Liver (tissue), 9 donors: ENCODE measurements around the gene M1AP. TPM values are rescaled to one million over a fixed set of nuclear protein-coding genes. Genes with fewer than 3 reads are reported as not detected.

ENCODE experiments used
- DNase-seq: peaks from one replicate; pipeline ENCODE4 v3.0.0-alpha.2; 2017; ENCODE audit warnings: low spot score
- H3K27ac ChIP-seq, 2 donors: one replicate each; pipeline ENCODE4 v1.7.0; 2013; ENCODE audit warnings: inconsistent platforms in 2 of 2, low read length in 2 of 2, control low read depth in 1 of 2, low read depth in 1 of 2, mild to moderate bottlenecking in 1 of 2
- H3K27me3 ChIP-seq, 4 donors: one replicate each; pipeline versions ENCODE4 v1.6.1 to v1.7.0; 2013; ENCODE audit warnings: low read length in 3 of 4, inconsistent platforms in 1 of 4, mild to moderate bottlenecking in 1 of 4, moderate library complexity in 1 of 4; ENCODE audit not compliant: control insufficient read depth in 4 of 4, insufficient read depth in 4 of 4
- H3K36me3 ChIP-seq, 4 donors: one replicate each; pipeline versions ENCODE4 v1.6.1 to v1.7.0; 2013; ENCODE audit warnings: low read length in 3 of 4, mild to moderate bottlenecking in 3 of 4, low read depth in 1 of 4, moderate library complexity in 1 of 4; ENCODE audit not compliant: control insufficient read depth in 4 of 4, insufficient read depth in 3 of 4
- H3K4me1 ChIP-seq, 4 donors: one replicate each; pipeline versions ENCODE4 v1.6.1 to v1.7.0; 2013; ENCODE audit warnings: low read length in 3 of 4, mild to moderate bottlenecking in 3 of 4, moderate library complexity in 1 of 4; ENCODE audit not compliant: control insufficient read depth in 4 of 4, insufficient read depth in 4 of 4
- H3K4me3 ChIP-seq, 3 donors: one replicate each; pipeline versions ENCODE4 v1.6.1 to v1.7.0; 2013; ENCODE audit warnings: low read length in 3 of 3, control low read depth in 1 of 3, low read depth in 1 of 3, mild to moderate bottlenecking in 1 of 3
- H3K9ac ChIP-seq, 2 donors: one replicate each; pipeline ENCODE4 v1.7.0; 2013; ENCODE audit warnings: low read length in 2 of 2, mild to moderate bottlenecking in 2 of 2, moderate library complexity in 2 of 2, control low read depth in 1 of 2, low read depth in 1 of 2
- H3K9me3 ChIP-seq, 4 donors: one replicate each; pipeline versions ENCODE4 v1.6.1 to v1.7.0; 2013; ENCODE audit warnings: low read length in 3 of 4; ENCODE audit not compliant: control insufficient read depth in 4 of 4
- EGR1 ChIP-seq, 2 donors: IDR thresholded peaks; 2 replicates each; pipeline ENCODE4 v1.6.1; 2016 to 2018; ENCODE audit warnings: antibody characterized with exemption in 2 of 2, low read depth in 2 of 2
- FOXA1 ChIP-seq: IDR thresholded peaks from 2 replicates; pipeline ENCODE4 v1.6.1; 2016; ENCODE audit warnings: antibody characterized with exemption
- FOXA2 ChIP-seq: IDR thresholded peaks from 2 replicates; pipeline ENCODE4 v1.6.1; 2016; ENCODE audit warnings: antibody characterized with exemption
- GABPA ChIP-seq, 2 donors: IDR thresholded peaks in 1 of 2; conservative IDR thresholded peaks in 1 of 2; 2 replicates each; pipeline ENCODE4 v1.6.1; 2016; ENCODE audit warnings: antibody characterized with exemption in 2 of 2, mild to moderate bottlenecking in 1 of 2, moderate library complexity in 1 of 2
- HNF4A ChIP-seq, 2 donors: conservative IDR thresholded peaks; 2 replicates each; pipeline ENCODE4 v1.6.1; 2016; ENCODE audit warnings: antibody characterized with exemption in 2 of 2, mild to moderate bottlenecking in 2 of 2
- JUND ChIP-seq, 2 donors: IDR thresholded peaks; 2 replicates each; pipeline ENCODE4 v1.6.1; 2016; ENCODE audit warnings: antibody characterized with exemption in 2 of 2
- NR2F2 ChIP-seq: IDR thresholded peaks from 2 replicates; pipeline ENCODE4 v1.6.1; 2016; ENCODE audit warnings: antibody characterized with exemption
- RAD21 ChIP-seq, 2 donors: IDR thresholded peaks; 2 replicates each; pipeline ENCODE4 v1.6.1; 2016; ENCODE audit warnings: antibody characterized with exemption in 2 of 2, mild to moderate bottlenecking in 2 of 2
- RXRA ChIP-seq, 2 donors: IDR thresholded peaks; 2 replicates each; pipeline ENCODE4 v1.6.1; 2017 to 2018; ENCODE audit warnings: antibody characterized with exemption in 2 of 2, mild to moderate bottlenecking in 1 of 2
- SP1 ChIP-seq: IDR thresholded peaks from 2 replicates; pipeline ENCODE4 v1.6.1; 2018; ENCODE audit warnings: antibody characterized with exemption, mild to moderate bottlenecking
- TAF1 ChIP-seq: conservative IDR thresholded peaks from 2 replicates; pipeline ENCODE4 v1.6.1; 2016; ENCODE audit warnings: antibody characterized with exemption, mild to moderate bottlenecking
- YY1 ChIP-seq: IDR thresholded peaks from 2 replicates; pipeline ENCODE4 v1.6.1; 2016; ENCODE audit warnings: antibody characterized with exemption, mild to moderate bottlenecking
- WGBS: extraction: QIAGEN DNeasy Blood & Tissue Kit; methylation state at CpG from one replicate; pipeline ENCODE4 v1.1.7; 2013; 5-methylcytosine and 5-hydroxymethylcytosine counted together
- polyA plus RNA-seq, 2 donors: library from polyadenylated mRNA; stranded (reverse) in 1 of 2; unstranded in 1 of 2; fragments of 200-250 nt in 1 of 2; fragments of >200 nt in 1 of 2; fragmentation: Nextera tagmentation in 1 of 2; extraction: Ambion mirVana in 1 of 2; gene quantifications; one replicate each; pipeline versions ENCODE4 v1.2.1 to v1.2.3, GENCODE V29; 2013 to 2015
- total RNA-seq, 2 donors: library from RNA; depleted of rRNA; stranded (reverse); fragments of >200 nt; gene quantifications; one replicate each; pipeline ENCODE4 v1.2.3, GENCODE V29; 2014
- TF ChIP-seq, protein P1 (sequence below): IDR thresholded peaks from 2 replicates; pipeline ENCODE4 v1.6.1; 2016; ENCODE audit warnings: antibody characterized with exemption
- TF ChIP-seq, protein P2 (sequence below): IDR thresholded peaks from 2 replicates; pipeline ENCODE4 v1.6.1; 2016; ENCODE audit warnings: antibody characterized with exemption
- TF ChIP-seq, protein P3 (sequence below): IDR thresholded peaks from 2 replicates; pipeline ENCODE4 v1.6.1; 2016; ENCODE audit warnings: antibody characterized with exemption
- TF ChIP-seq, protein P4 (sequence below): IDR thresholded peaks from 2 replicates; pipeline ENCODE4 v1.6.1; 2016; ENCODE audit warnings: antibody characterized with exemption, mild to moderate bottlenecking
- TF ChIP-seq, protein P5 (sequence below): fragments of 150-350 bp; IDR thresholded peaks from 2 replicates; pipeline ENCODE4 v1.5.1; 2017; ENCODE audit warnings: improper control_type of control experiment, low read depth, low read length; ENCODE audit not compliant: missing input control
- donor health status: healthy.
- donor health status: healthy.
- donor health status: healthy.
- donor health status: healthy.
- donor health status: healthy.

The M1AP gene
- total and polyA plus RNA-seq, 4 donors = under 0.01 to 0.38 (median 0.08) TPM

DNA sequence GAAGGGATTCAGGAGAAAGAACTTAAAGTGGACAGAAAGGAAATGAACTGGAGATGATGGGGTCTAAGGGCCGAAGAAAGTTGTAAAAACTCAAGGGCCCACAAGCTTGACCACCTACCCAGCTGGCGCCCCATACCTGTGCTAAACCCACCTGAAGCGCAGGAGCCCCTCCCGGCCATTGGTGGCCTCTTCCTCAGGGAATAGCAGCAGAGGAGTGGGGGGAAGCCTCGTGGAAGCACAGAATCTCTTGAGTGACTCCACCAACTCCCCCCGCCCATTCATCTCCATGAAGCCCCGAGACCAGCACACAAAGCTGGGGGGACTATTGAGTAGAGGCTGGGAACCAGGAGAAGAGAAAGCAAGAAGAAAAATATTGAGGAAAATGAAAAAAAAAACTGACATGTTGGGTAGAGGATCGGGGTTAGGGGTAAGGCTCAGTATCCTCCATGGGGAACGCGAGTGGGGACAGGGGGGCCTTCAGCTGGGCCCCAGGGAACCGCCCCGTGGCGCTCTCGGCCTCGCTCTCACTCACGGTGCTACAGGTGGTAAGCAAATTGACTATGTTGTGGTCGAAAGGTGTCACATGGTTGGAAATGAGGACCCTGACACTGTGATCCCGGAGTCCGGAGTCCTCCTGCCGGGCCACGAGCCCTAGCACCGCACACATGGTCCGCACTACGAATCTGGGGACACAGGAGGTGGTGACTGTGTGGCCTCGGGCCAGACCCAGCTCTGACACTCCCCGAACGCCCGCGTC is 119.4 kb downstream of the M1AP start:
- H3K27me3 ChIP-seq = no peaks in the 10 kb centered on the region
- H3K4me1 ChIP-seq = peaks cover 8 to 26% (median 19%) of the 10 kb centered on the region in 4 donors
- WGBS = 16% methylated on average over 29 of the region's 29 CpGs
- H3K27ac ChIP-seq = peak overlapping the region; percentile 80 to 85
- peaks cover 9 to 26% (median 17%) of the 10 kb centered on the region in 4 donors for H3K36me3 ChIP-seq
- TF ChIP-seq NR2F2 = no peak
- peak; percentile 38 to 61 for TF ChIP-seq HNF4A (conservative IDR thresholded peaks at IDR 0.05)
- H3K9ac ChIP-seq = peak overlapping the region; percentile 74 to 86
- no peak for DNase-seq
- H3K9me3 ChIP-seq = no peaks in the 10 kb centered on the region
- H3K4me3 ChIP-seq = peak overlapping the region; percentile 67 to 100 (median 97)

DNA sequence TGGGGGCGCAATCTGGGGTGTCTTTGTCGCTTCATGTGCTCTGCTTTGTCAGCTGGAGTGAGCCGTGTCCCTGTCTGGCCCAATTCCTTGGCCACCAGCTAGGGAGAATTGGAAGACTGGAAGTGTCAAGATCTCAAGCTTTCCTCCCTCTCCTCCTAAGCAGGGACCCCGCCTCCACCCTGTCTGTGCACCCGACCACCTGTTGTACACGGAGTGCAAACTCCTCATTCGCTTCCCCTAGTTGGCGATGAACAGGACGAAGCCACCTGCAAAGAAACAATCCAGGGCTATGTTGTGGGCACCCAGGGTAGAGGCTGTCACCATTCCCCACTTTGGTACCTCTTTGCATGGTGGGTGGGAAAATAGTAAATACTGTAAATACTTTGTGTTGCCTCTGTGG is 120.4 kb downstream of the M1AP start:
- peaks cover 8 to 26% (median 19%) of the 10 kb centered on the region in 4 donors for H3K4me1 ChIP-seq
- TF ChIP-seq, protein P1, sequence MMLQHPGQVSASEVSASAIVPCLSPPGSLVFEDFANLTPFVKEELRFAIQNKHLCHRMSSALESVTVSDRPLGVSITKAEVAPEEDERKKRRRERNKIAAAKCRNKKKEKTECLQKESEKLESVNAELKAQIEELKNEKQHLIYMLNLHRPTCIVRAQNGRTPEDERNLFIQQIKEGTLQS = no peak
- TF ChIP-seq JUND (IDR thresholded peaks at IDR 0.05) (no peak), SP1 (no peak), RXRA (IDR thresholded peaks at IDR 0.05) (no peak), RAD21 (IDR thresholded peaks at IDR 0.05) (no peak), NR2F2 (no peak), YY1 (no peak), HNF4A (conservative IDR thresholded peaks at IDR 0.05) (no peak), EGR1 (IDR thresholded peaks at IDR 0.05; ENCODE audit: low read depth in 2 of 2) (no peak), GABPA (IDR thresholded peaks at IDR 0.05 in 1 of 2, conservative IDR thresholded peaks at IDR 0.05 in 1 of 2) (no peak), TAF1 (no peak), FOXA2 (no peak), FOXA1 (no peak)
- TF ChIP-seq, protein P2, sequence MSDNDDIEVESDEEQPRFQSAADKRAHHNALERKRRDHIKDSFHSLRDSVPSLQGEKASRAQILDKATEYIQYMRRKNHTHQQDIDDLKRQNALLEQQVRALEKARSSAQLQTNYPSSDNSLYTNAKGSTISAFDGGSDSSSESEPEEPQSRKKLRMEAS = no peak
- TF ChIP-seq, protein P3, sequence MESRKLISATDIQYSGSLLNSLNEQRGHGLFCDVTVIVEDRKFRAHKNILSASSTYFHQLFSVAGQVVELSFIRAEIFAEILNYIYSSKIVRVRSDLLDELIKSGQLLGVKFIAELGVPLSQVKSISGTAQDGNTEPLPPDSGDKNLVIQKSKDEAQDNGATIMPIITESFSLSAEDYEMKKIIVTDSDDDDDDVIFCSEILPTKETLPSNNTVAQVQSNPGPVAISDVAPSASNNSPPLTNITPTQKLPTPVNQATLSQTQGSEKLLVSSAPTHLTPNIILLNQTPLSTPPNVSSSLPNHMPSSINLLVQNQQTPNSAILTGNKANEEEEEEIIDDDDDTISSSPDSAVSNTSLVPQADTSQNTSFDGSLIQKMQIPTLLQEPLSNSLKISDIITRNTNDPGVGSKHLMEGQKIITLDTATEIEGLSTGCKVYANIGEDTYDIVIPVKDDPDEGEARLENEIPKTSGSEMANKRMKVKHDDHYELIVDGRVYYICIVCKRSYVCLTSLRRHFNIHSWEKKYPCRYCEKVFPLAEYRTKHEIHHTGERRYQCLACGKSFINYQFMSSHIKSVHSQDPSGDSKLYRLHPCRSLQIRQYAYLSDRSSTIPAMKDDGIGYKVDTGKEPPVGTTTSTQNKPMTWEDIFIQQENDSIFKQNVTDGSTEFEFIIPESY = no peak
- TF ChIP-seq, protein P4, sequence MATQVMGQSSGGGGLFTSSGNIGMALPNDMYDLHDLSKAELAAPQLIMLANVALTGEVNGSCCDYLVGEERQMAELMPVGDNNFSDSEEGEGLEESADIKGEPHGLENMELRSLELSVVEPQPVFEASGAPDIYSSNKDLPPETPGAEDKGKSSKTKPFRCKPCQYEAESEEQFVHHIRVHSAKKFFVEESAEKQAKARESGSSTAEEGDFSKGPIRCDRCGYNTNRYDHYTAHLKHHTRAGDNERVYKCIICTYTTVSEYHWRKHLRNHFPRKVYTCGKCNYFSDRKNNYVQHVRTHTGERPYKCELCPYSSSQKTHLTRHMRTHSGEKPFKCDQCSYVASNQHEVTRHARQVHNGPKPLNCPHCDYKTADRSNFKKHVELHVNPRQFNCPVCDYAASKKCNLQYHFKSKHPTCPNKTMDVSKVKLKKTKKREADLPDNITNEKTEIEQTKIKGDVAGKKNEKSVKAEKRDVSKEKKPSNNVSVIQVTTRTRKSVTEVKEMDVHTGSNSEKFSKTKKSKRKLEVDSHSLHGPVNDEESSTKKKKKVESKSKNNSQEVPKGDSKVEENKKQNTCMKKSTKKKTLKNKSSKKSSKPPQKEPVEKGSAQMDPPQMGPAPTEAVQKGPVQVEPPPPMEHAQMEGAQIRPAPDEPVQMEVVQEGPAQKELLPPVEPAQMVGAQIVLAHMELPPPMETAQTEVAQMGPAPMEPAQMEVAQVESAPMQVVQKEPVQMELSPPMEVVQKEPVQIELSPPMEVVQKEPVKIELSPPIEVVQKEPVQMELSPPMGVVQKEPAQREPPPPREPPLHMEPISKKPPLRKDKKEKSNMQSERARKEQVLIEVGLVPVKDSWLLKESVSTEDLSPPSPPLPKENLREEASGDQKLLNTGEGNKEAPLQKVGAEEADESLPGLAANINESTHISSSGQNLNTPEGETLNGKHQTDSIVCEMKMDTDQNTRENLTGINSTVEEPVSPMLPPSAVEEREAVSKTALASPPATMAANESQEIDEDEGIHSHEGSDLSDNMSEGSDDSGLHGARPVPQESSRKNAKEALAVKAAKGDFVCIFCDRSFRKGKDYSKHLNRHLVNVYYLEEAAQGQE = no peak
- TF ChIP-seq, protein P5, sequence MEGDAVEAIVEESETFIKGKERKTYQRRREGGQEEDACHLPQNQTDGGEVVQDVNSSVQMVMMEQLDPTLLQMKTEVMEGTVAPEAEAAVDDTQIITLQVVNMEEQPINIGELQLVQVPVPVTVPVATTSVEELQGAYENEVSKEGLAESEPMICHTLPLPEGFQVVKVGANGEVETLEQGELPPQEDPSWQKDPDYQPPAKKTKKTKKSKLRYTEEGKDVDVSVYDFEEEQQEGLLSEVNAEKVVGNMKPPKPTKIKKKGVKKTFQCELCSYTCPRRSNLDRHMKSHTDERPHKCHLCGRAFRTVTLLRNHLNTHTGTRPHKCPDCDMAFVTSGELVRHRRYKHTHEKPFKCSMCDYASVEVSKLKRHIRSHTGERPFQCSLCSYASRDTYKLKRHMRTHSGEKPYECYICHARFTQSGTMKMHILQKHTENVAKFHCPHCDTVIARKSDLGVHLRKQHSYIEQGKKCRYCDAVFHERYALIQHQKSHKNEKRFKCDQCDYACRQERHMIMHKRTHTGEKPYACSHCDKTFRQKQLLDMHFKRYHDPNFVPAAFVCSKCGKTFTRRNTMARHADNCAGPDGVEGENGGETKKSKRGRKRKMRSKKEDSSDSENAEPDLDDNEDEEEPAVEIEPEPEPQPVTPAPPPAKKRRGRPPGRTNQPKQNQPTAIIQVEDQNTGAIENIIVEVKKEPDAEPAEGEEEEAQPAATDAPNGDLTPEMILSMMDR = no peak
- no peak for DNase-seq
- H3K27ac ChIP-seq = no peak overlapping the region
- H3K9ac ChIP-seq = no peak overlapping the region
- peaks cover 9 to 20% (median 17%) of the 10 kb centered on the region in 4 donors for H3K36me3 ChIP-seq
- H3K9me3 ChIP-seq = no peaks in the 10 kb centered on the region
- H3K4me3 ChIP-seq = no peak overlapping the region
- 96% methylated on average over 9 of the region's 9 CpGs for WGBS
- no peaks in the 10 kb centered on the region for H3K27me3 ChIP-seq
